H1 (cell line): ENCODE results near the gene FMNL2. TPM values are rescaled to one million over a fixed set of nuclear protein-coding genes. Genes with fewer than 3 reads are reported as not detected.

Source experiments
- CTCF ChIA-PET: fragments of 300-600 bp; sonication (Branson Sonifier 250); formaldehyde crosslinking; loops from one replicate; lab custom pipeline; 2021; ENCODE audit not compliant: partially characterized antibody; lab: Charles Lee
- POLR2A ChIA-PET: fragments of 300-600 bp; sonication (Branson Sonifier 250); formaldehyde crosslinking; loops from one replicate; lab custom pipeline; 2021; ENCODE audit warnings: inconsistent platforms; ENCODE audit not compliant: partially characterized antibody; lab: Charles Lee
- DNase-seq, 2 experiments: peaks; one replicate each; pipeline versions ENCODE4 v3.0.0 to v3.0.0-alpha.2; 2010 to 2022; ENCODE audit warnings: low spot score in 2 of 2, low read depth in 1 of 2, mixed read lengths in 1 of 2
- FAIRE-seq: peaks from 2 replicates; lab custom pipeline; 2011; peaks lifted over from hg19 to GRCh38; lab: Jason Lieb, UNC
- H2AFZ ChIP-seq: 2 replicates; pipeline ENCODE4 v1.8.1; 2012; ENCODE audit warnings: low read length, inconsistent platforms
- H2AK5ac ChIP-seq: 2 replicates; pipeline ENCODE4 v1.6.1; 2013; ENCODE audit warnings: low read depth, low read length
- H2BK120ac ChIP-seq: replicated peaks from 2 replicates; pipeline ENCODE3; 2013; ENCODE audit warnings: low read depth, low read length, inconsistent platforms
- H2BK12ac ChIP-seq: 2 replicates; pipeline ENCODE4 v1.6.1; 2013; ENCODE audit warnings: low read depth, low read length
- H2BK15ac ChIP-seq: 2 replicates; pipeline ENCODE4 v1.6.1; 2013; ENCODE audit warnings: low read length
- H2BK20ac ChIP-seq: 2 replicates; pipeline ENCODE4 v1.6.1; 2013; ENCODE audit warnings: low read length
- H2BK5ac ChIP-seq: 2 replicates; pipeline ENCODE4 v1.6.1; 2013; ENCODE audit warnings: low read depth, low read length
- H3K14ac ChIP-seq: 2 replicates; pipeline ENCODE4 v1.6.1; 2013; ENCODE audit warnings: inconsistent platforms; ENCODE audit not compliant: insufficient read length
- H3K18ac ChIP-seq: 2 replicates; pipeline ENCODE4 v1.6.1; 2013; ENCODE audit warnings: low read length; ENCODE audit errors: extremely low read depth
- H3K23ac ChIP-seq: 2 replicates; pipeline ENCODE4 v1.6.1; 2013; ENCODE audit warnings: inconsistent platforms; ENCODE audit not compliant: insufficient read length
- H3K23me2 ChIP-seq: 2 replicates; pipeline ENCODE4 v1.6.1; 2013; ENCODE audit warnings: low read depth, low read length
- H3K27ac ChIP-seq: 2 replicates; pipeline ENCODE4 v1.6.1; 2011; ENCODE audit warnings: low read depth, low read length, inconsistent platforms
- H3K27me3 ChIP-seq, 4 experiments: replicated peaks in 1 of 4; 1 replicate in 1 of 4; 2 replicates in 3 of 4; pipeline versions ENCODE4 v1.6.1 to v1.8.1; 2011 to 2013; ENCODE audit warnings: low read length in 3 of 4, mild to moderate bottlenecking in 3 of 4, inconsistent platforms in 2 of 4, mixed read lengths in 2 of 4, moderate library complexity in 1 of 4; ENCODE audit not compliant: control insufficient read depth in 3 of 4, insufficient read depth in 3 of 4; ENCODE audit errors: extremely low read depth in 1 of 4
- H3K36me3 ChIP-seq, 4 experiments: 2 replicates each; pipeline versions ENCODE4 v1.6.1 to v1.8.1; 2011 to 2013; ENCODE audit warnings: mild to moderate bottlenecking in 4 of 4, low read length in 3 of 4, moderate library complexity in 2 of 4, control low read depth in 1 of 4, inconsistent platforms in 1 of 4; ENCODE audit not compliant: insufficient read depth in 4 of 4, control insufficient read depth in 2 of 4
- H3K4ac ChIP-seq: replicated peaks from 2 replicates; pipeline ENCODE3; 2013; ENCODE audit warnings: low read length, low read depth, mixed read lengths, inconsistent platforms; ENCODE audit not compliant: insufficient read length
- H3K4me1 ChIP-seq, 4 experiments: replicated peaks in 1 of 4; 1 replicate in 1 of 4; 2 replicates in 3 of 4; pipeline versions ENCODE4 v1.6.1 to v1.8.1; 2011 to 2013; ENCODE audit warnings: low read length in 3 of 4, inconsistent platforms in 2 of 4, mixed read lengths in 1 of 4; ENCODE audit not compliant: insufficient read depth in 4 of 4, control insufficient read depth in 3 of 4
- H3K4me2 ChIP-seq, 2 experiments: 2 replicates each; pipeline versions ENCODE4 v1.6.1 to v1.8.1; 2011 to 2013; ENCODE audit warnings: low read depth in 2 of 2, low read length in 2 of 2, control low read depth in 1 of 2, inconsistent platforms in 1 of 2, mild to moderate bottlenecking in 1 of 2; ENCODE audit not compliant: insufficient read depth in 1 of 2
- H3K4me3 ChIP-seq, 4 experiments: fragments of 200-600, 300-600 bp in 1 of 4; sonication (generic), shearing (Covaris generic), sonication (Bioruptor Twin) in 1 of 4; 2 replicates each; pipeline versions ENCODE4 v1.5.1 to v1.8.1; 2011 to 2016; ENCODE audit warnings: low read length in 4 of 4, low read depth in 3 of 4, control low read depth in 2 of 4, inconsistent platforms in 2 of 4, mild to moderate bottlenecking in 2 of 4, mixed read lengths in 1 of 4, moderate library complexity in 1 of 4; ENCODE audit not compliant: insufficient read depth in 2 of 4; ENCODE audit errors: extremely low read depth in 1 of 4
- H3K56ac ChIP-seq: replicated peaks from 2 replicates; pipeline ENCODE3; 2013; ENCODE audit warnings: low read depth, mild to moderate bottlenecking, mixed read lengths, low read length, inconsistent platforms; ENCODE audit not compliant: insufficient read length
- H3K79me1 ChIP-seq: 2 replicates; pipeline ENCODE4 v1.6.1; 2013; ENCODE audit warnings: low read depth, low read length, control low read depth
- H3K79me2 ChIP-seq, 2 experiments: 2 replicates each; pipeline versions ENCODE4 v1.6.1 to v1.8.1; 2012 to 2013; ENCODE audit warnings: low read length in 2 of 2, mild to moderate bottlenecking in 2 of 2, inconsistent platforms in 1 of 2; ENCODE audit not compliant: insufficient read depth in 2 of 2, control insufficient read depth in 1 of 2
- H3K9ac ChIP-seq, 4 experiments: replicated peaks in 1 of 4; 1 replicate in 1 of 4; 2 replicates in 3 of 4; pipeline versions ENCODE4 v1.6.1 to v1.8.1; 2011 to 2013; ENCODE audit warnings: low read depth in 3 of 4, low read length in 3 of 4, control low read depth in 2 of 4, mild to moderate bottlenecking in 2 of 4, moderate library complexity in 2 of 4, inconsistent platforms in 1 of 4; ENCODE audit errors: extremely low read depth in 1 of 4
- H3K9me3 ChIP-seq, 2 experiments: 2 replicates each; pipeline versions ENCODE4 v1.6.1 to v1.8.1; 2012 to 2013; ENCODE audit warnings: mild to moderate bottlenecking in 2 of 2, moderate library complexity in 2 of 2, control low read depth in 1 of 2, inconsistent platforms in 1 of 2, low read depth in 1 of 2, low read length in 1 of 2, mixed read lengths in 1 of 2; ENCODE audit not compliant: insufficient read depth in 2 of 2
- H4K20me1 ChIP-seq, 2 experiments: replicated peaks in 1 of 2; 2 replicates each; pipeline versions ENCODE3 to v1.8.1; 2011 to 2013; ENCODE audit warnings: inconsistent platforms in 2 of 2, low read length in 2 of 2, mild to moderate bottlenecking in 1 of 2; ENCODE audit not compliant: insufficient read depth in 2 of 2, control insufficient read depth in 1 of 2
- H4K5ac ChIP-seq: 2 replicates; pipeline ENCODE4 v1.6.1; 2013; ENCODE audit warnings: low read length, low read depth, mixed read lengths, inconsistent platforms; ENCODE audit not compliant: insufficient read length
- H4K8ac ChIP-seq: 2 replicates; pipeline ENCODE4 v1.8.0; 2013; ENCODE audit warnings: mild to moderate bottlenecking, moderate library complexity, low read length, inconsistent platforms; ENCODE audit not compliant: insufficient read depth; ENCODE audit errors: extremely low read depth
- H4K91ac ChIP-seq: replicated peaks from 2 replicates; pipeline ENCODE3; 2013; ENCODE audit warnings: low read length, mixed read lengths, inconsistent platforms; ENCODE audit not compliant: insufficient read length
- ASH2L ChIP-seq: fragments of 200-600, 300-600 bp; sonication (generic); IDR thresholded peaks from one replicate; pipeline ENCODE4 v1.7.1; 2017; ENCODE audit warnings: low read length
- CHD1 ChIP-seq: IDR thresholded peaks from 2 replicates; pipeline ENCODE4 v1.6.1; 2012; ENCODE audit warnings: low read depth, low read length, improper control_type of control experiment
- CTBP2 ChIP-seq: IDR thresholded peaks from 2 replicates; pipeline ENCODE4 v1.7.0; 2011; ENCODE audit warnings: borderline replicate concordance, mild to moderate bottlenecking, moderate library complexity, mixed read lengths, low read length; ENCODE audit not compliant: insufficient read depth, insufficient read length
- EGR1 ChIP-seq: IDR thresholded peaks from 2 replicates; pipeline ENCODE4 v1.6.1; 2011; ENCODE audit warnings: low read depth, low read length, borderline replicate concordance
- EP300 ChIP-seq, 2 experiments: IDR thresholded peaks; 1 replicate in 1 of 2; 2 replicates in 1 of 2; pipeline ENCODE4 v1.6.1; 2011 to 2012; ENCODE audit warnings: low read depth in 2 of 2, low read length in 2 of 2, mild to moderate bottlenecking in 2 of 2, borderline replicate concordance in 1 of 2, inconsistent platforms in 1 of 2, moderate library complexity in 1 of 2
- EZH2 ChIP-seq: fragments of 200-600 bp; sonication (generic); IDR thresholded peaks from 2 replicates; pipeline ENCODE4 v1.7.1; 2012; ENCODE audit warnings: low read depth, mild to moderate bottlenecking, moderate library complexity, low read length, inconsistent platforms; ENCODE audit not compliant: severe bottlenecking
- FOSL1 ChIP-seq: IDR thresholded peaks from 2 replicates; pipeline ENCODE4 v1.6.1; 2011; ENCODE audit warnings: mild to moderate bottlenecking, low read depth, low read length, moderate library complexity; ENCODE audit not compliant: insufficient read depth
- KDM1A ChIP-seq: fragments of 200-600, 300-600 bp; sonication (generic); IDR thresholded peaks from 2 replicates; pipeline ENCODE4 v1.7.1; 2016; ENCODE audit warnings: mild to moderate bottlenecking, low read length, borderline replicate concordance
- MAFK ChIP-seq: IDR thresholded peaks from 2 replicates; pipeline ENCODE4 v1.6.1; 2012; ENCODE audit warnings: low read depth, mild to moderate bottlenecking, improper control_type of control experiment, low read length
- NRF1 ChIP-seq: IDR thresholded peaks from 2 replicates; pipeline ENCODE4 v1.6.1; 2011; ENCODE audit warnings: mild to moderate bottlenecking, low read depth, low read length, improper control_type of control experiment
- SAP30 ChIP-seq: fragments of 300-600 bp; sonication (generic); IDR thresholded peaks from 2 replicates; pipeline ENCODE4 v1.7.1; 2012; ENCODE audit warnings: low read length, moderate library complexity, mild to moderate bottlenecking, inconsistent platforms; ENCODE audit not compliant: insufficient read depth, insufficient replicate concordance
- TAF7 ChIP-seq: optimal IDR thresholded peaks from 2 replicates; pipeline ENCODE3; 2011; ENCODE audit warnings: low read depth, mild to moderate bottlenecking, inconsistent platforms, low read length, moderate library complexity, borderline replicate concordance
- TCF12 ChIP-seq: IDR thresholded peaks from 2 replicates; pipeline ENCODE4 v1.6.1; 2011; ENCODE audit warnings: low read depth, mild to moderate bottlenecking, low read length
- WGBS, 2 experiments: shearing (Covaris generic) in 1 of 2; methylation state at CpG; one replicate each; pipeline versions ENCODE4 v1.1.6 to v1.1.7; 2013 to 2015; ENCODE audit warnings: low lambda C conversion rate in 2 of 2, mixed read lengths in 2 of 2, inconsistent platforms in 1 of 2, low coverage in 1 of 2, missing lambda C conversion rate in 1 of 2; ENCODE audit not compliant: insufficient replicate concordance in 2 of 2, insufficient coverage in 1 of 2, insufficient read length in 1 of 2; ENCODE audit errors: extremely low coverage in 1 of 2, missing lambda C conversion rate in 1 of 2; 5-methylcytosine and 5-hydroxymethylcytosine counted together
- polyA plus RNA-seq, 7 experiments: library from polyadenylated mRNA; depleted of rRNA in 3 of 7; stranded (reverse) in 5 of 7; unstranded in 2 of 7; fragments of >200 nt in 5 of 7; fragments of 200-250 nt in 2 of 7; gene quantifications; 1 replicate in 5 of 7; 2 replicates in 1 of 7; 4 replicates in 1 of 7; pipeline versions ENCODE4 v1.2.1 to v1.2.3, GENCODE V29; 2011 to 2013; ENCODE audit warnings: missing spikeins in 2 of 7, mixed read lengths in 2 of 7
- total RNA-seq: library from RNA; stranded (reverse); fragmentation: NEBNext Ultra II Directional; extraction: Animal tissue kit (Norgen Biotek cat#: 25700); gene quantifications from 2 replicates; pipeline ENCODE4 v1.2.1, GENCODE V29; 2021

FMNL2 gene
- total and polyA plus RNA-seq, 2 of the 8 experiments (the other 6 are each of a cell fraction or from before 2014, with no cell fraction given): 15.5 to 45.1 TPM

DNA sequence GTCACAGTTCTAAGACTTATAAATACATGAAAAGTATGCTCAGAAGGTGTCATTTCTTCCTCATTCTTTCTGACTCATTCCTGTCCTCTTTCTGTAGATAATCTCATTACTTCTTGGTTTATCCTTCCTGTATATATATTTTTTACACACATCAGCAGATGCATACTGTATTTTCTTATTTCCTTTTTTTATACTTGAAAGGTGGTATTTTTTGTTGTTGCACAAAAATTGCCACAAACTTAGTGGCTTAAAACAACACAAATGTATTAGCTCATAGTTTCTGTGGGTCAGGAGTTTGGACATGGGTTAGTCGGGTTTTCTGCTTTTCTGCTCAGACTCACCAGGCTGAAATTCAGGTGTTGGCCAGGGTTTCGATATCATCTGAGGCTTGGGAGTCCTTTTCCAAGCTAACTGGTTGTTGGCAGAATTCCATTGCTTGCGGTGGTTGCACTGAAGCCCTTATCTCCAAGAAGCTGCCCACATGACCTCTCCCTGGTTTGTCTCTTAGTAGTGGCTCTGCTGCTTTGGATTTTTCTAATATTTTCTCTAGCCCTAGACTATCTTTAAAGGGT lies 162.6 kb downstream of the FMNL2 start:
- peaks cover 0 to 14% (median 4%) of the 10 kb centered on the region in 4 experiments; a peak in 3 of 7 replicates for H3K4me1 ChIP-seq
- no peak overlapping the region for H3K4me3 ChIP-seq
- H3K79me2 ChIP-seq: peaks cover 0 to 87% of the 10 kb centered on the region in 2 experiments; a peak in 2 of 4 replicates
- H2AK5ac ChIP-seq: no peak overlapping the region
- H3K9ac ChIP-seq: no peak overlapping the region
- no peak overlapping the region for H3K27ac ChIP-seq
- H4K5ac ChIP-seq: no peak overlapping the region
- no peaks in the 10 kb centered on the region for H3K27me3 ChIP-seq
- H2AFZ ChIP-seq: no peak overlapping the region
- H3K4ac ChIP-seq: no peak overlapping the region
- no peak overlapping the region for H3K14ac ChIP-seq
- H4K8ac ChIP-seq: no peak overlapping the region
- POLR2A ChIA-PET: no interaction called here
- no peak overlapping the region for H2BK12ac ChIP-seq
- no peaks in the 10 kb centered on the region; the same call in 1 of the 2 replicates for H3K79me1 ChIP-seq
- H2BK120ac ChIP-seq: no peak overlapping the region
- H3K18ac ChIP-seq: no peak overlapping the region
- H4K91ac ChIP-seq: no peak overlapping the region
- no peak overlapping the region for H3K23ac ChIP-seq
- no peak overlapping the region for H2BK5ac ChIP-seq
- H3K23me2 ChIP-seq: no peaks in the 10 kb centered on the region; the same call in 1 of the 2 replicates
- H3K9me3 ChIP-seq: 0 out of 4 replicates have a peak, but pooled peaks cover 0 to 4% of the 10 kb centered on the region in 2 experiments
- H3K56ac ChIP-seq: no peak overlapping the region
- FAIRE-seq: no peak
- WGBS, 2 experiments: 88% methylated on average over 3 of the region's 3 CpGs; no CpG with 5 or more reads in 1 of the 2 experiments
- H3K4me2 ChIP-seq: no peak overlapping the region
- no peak overlapping the region for H2BK15ac ChIP-seq
- no peaks in the 10 kb centered on the region for H3K36me3 ChIP-seq
- TF ChIP-seq CTBP2 (no peak), EZH2 (no peak), TAF7 (no peak), SAP30 (no peak), KDM1A (no peak), EGR1 (no peak), MAFK (no peak), TCF12 (no peak), CHD1 (no peak), FOSL1 (no peak), NRF1 (no peak), ASH2L (no peak), EP300 (IDR thresholded peaks at IDR 0.05; ENCODE audit: borderline replicate concordance in 1 of 2, low read depth in 2 of 2, low read length in 2 of 2) (no peak)
- CTCF ChIA-PET: interaction anchor here (1.2 to 1.8 kb wide), 2 partner anchors 31 to 57 kb away, joined by 3 to 7 read pairs; no protein-coding TSS in a partner anchor
- no peaks in the 10 kb centered on the region for H4K20me1 ChIP-seq
- H2BK20ac ChIP-seq: no peak overlapping the region
- no peak for DNase-seq
